Right renal cortex interstitium (tissue), 3 donors: Measurements from ENCODE around the gene GASK1A. TPM values are rescaled to one million over a fixed set of nuclear protein-coding genes. Genes with fewer than 3 reads are reported as not detected.
"Not testable (repeated sequence)": the region's sequence is repeated elsewhere in the genome, so short reads cannot be mapped to it uniquely, and the experiment has no call there.

Source experiments
- DNase-seq, 3 donors: peaks; one replicate each; pipeline ENCODE4 v3.0.0-alpha.2; 2013; ENCODE audit warnings: low read depth in 3 of 3, low spot score in 2 of 3
- polyA plus RNA-seq, 3 donors: library from polyadenylated mRNA; unstranded; fragments of 120-200 nt; gene quantifications; one replicate each; pipeline ENCODE4 v1.2.1, GENCODE V29; 2013; ENCODE audit not compliant: insufficient read length in 3 of 3

The GASK1A gene
- polyA plus RNA-seq, 3 donors = 3.1 to 4.0 (median 3.6) TPM

DNA sequence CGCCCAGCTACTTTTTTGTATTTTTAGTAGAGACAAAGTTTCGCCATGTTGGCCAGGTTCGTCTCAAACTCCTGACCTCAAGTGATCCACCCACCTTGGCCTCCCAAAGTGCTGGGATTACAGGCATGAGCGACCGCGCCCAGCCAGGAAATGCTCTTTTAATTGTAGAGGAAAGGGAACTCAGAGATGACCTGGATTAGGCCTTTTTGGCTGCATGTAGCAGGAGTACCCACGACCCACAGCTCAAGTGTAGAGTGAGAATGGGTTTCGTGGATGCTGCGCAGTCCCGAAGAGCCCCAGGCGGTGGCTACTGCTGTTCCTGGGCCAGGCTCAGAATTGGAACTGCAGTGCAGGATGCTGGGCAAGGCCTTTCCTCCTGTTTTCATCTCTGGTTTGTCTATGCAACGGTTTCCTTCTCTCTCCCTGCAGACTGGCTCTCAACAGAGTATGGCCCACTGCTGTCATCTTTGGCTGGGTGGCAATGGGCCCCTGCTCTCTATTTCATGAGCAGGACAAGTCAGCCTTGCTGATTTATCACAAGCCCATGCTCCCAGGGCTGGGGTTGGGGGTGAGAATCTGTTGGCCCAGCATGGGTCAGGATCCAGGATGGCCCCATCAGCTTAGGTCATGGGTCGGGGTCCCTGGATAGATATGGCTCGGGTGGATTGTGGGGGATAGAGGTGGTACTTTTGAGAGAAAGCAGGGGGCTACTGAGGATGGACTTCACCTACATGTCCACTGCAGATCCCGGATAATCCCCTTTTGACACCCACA, 51.2 kb downstream of the GASK1A start:
- DNase-seq = no peak

DNA sequence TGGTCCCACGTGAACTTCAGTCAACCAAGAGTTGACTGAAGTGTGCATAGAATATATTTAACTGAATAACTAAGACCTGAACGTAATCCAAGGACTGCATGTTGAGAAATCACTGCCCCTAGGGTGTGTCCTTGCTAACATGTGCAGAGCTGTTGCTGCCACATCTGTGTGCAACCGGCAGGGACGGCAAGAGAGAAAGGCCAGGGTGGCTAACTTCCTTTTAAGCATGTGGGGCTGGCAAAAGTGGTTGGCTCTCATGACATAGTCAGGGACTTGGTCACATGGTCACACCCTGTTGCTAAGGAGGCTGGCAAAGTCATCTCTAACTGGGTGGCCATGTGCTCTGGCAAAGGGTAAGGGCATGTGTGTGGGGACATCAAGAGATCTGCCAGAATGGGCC, 52.4 kb downstream of the GASK1A start:
- no peak for DNase-seq

DNA sequence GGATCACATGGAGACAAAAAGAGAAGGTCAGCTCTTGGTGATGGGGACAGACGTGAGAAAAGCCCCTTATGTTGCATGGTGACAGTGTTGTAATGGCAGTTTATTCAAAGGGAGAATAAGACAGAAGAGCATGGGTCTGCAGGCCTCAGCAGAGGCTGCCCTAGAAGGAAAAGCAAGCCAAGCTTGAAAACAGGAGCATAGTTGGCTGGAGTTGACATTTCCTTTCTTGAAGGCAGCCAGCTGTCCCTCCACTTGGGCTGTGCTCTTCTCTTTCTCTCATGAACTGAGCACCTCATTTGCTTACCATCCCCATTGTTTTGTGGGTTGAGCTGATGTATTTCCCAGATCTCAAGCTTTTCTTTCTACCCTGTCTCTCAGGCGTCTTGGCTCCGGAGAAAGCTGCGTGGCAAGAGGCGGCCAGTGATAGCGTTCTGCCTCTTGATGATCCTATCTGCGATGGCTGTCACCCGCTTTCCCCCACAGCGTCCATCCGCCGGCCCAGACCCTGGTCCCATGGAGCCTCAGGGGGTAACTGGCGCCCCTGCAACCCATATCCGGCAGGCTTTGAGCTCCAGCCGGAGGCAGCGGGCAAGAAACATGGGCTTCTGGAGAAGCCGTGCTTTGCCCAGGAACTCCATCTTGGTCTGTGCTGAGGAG, 52.9 kb downstream of the GASK1A start:
- no peak for DNase-seq

DNA sequence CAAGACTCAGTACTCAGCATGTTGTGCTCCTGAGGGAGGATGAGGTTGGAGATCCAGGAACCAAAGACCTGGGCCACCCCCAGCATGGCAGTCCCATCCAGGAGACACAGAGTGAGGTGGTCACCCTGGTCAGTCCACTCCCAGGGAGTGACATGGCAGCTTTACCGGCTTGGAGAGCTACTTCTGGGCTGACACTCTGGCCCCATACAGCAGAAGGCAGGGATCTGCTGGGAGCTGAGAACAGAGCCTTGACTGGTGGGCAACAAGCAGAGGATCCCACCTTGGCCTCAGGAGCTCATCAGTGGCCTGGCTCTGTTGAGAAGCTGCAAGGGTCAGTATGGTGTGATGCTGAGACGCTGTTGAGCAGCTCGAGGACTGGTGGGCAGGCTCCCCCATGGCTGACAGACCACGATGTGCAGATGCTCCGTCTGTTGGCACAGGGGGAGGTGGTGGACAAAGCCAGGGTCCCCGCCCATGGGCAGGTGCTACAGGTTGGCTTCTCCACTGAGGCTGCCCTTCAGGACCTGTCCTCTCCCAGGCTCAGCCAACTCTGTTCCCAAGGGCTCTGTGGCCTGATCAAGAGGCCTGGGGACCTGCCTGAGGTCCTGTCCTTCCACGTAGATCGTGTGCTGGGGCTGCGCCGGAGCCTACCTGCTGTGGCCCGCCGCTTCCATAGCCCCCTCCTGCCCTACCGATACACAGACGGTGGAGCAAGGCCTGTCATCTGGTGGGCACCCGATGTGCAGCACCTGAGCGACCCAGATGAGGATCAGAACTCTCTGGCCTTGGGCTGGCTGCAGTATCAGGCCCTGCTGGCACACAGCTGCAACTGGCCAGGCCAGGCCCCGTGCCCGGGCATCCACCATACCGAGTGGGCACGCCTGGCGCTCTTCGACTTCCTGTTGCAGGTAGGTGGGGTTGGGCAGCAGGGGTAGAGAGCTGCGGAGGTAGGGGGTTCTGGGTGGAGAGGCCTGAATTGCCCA, 53.8 kb downstream of the GASK1A start:
- DNase-seq = no peak

DNA sequence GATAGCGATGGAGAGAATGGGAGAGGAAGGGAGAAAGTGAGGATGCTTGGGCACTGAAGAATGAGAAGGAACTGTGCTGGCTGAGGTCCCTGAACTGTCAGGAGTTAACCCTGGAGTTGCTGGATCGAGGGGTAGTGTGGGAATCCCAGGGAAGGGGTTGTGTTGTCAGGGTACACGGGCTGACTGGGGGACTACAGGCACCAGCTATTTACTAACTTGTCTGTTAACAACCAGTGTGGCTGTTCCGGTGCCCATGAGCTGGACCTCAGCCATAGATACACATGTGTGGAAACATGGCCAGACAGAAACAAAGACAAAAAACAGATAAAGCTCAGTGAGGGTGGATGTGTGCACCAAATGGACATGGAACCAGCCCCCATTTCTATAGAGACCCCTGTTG, 55.1 kb downstream of the GASK1A start:
- no peak for DNase-seq

DNA sequence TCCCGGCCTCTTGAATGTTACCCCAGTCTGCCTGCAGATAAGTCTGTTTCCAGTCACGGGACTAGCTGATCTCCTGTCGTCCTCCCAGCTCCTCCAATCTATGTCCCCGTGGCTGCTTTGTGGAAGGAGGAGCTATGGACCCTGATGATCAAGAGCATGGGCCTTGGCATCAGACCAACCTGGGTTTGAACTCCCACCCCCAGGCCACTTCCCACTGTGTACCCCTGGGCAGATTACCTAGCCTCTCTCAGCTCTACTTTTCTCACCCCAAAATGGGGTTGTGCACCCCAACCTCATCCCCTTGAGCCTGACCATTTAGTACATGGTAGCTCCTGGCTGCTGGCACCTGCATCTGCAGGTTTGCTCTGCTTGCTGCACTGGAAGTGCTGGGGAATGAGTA, 55.8 kb downstream of the GASK1A start:
- no peak for DNase-seq

DNA sequence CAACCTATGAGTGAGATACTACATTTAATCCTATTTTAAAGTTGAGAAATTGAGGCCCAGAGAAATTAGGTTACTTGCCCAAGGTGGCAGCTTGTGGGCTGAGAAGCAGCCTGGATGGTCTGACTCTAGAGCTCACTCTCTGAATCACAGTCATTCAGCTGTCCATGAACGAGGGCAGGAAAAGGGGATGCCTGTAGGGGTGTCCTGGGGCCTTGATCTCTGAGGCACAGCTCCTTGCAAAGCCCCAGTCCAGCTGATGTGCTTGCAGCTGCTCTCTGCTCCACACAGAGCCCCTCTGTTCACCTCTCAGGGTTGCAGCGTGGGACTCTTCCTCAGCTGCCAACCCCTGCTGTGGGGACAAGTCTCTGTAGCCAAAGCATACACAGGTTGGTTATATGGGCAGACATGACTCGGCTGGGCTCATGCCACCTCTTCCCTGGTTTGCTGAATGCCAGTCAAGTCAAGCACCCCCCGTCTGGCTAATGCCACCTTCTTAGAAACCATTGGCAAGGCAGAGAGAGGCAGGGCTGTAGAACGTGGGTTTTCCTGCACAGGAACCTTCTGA, 56.8 kb downstream of the GASK1A start:
- no peak for DNase-seq

DNA sequence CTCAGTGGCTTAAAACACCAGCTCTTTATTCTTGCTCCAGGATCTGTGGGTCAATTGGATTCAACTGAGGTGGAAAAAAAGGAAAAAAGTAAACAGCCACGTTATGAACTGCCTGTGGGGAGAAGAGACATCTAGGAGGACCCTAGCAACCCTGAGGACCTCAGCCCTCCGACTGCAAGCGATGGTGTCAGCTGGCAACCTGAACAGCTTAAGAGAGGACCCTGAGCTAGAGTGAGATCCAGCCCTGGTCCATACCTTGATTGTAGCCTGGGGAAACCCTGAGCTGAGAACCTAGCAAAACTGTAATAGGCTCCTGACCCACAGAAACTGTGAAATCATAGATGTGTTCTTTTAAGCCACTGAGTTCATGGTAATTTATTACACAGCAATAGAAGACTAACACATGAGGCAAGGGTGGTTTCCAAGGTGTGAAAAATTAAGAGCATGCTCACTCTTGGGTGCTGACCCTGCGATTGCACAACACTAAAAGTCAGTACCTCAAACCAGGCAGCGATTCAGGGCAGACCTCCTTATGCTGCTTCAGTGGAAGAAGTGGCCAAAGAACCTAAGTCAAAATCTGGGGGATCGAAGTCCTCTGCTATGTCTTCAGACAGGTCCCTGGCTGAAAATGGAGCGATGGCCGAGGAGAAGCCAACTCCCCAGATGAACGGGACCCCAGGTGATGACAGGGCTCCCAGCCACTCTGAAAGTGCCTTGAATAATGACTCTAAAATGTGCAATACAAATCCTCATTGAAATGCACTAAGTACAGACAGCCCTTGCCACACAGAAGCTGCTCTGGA, 57.7 kb downstream of the GASK1A start:
- no peak for DNase-seq

DNA sequence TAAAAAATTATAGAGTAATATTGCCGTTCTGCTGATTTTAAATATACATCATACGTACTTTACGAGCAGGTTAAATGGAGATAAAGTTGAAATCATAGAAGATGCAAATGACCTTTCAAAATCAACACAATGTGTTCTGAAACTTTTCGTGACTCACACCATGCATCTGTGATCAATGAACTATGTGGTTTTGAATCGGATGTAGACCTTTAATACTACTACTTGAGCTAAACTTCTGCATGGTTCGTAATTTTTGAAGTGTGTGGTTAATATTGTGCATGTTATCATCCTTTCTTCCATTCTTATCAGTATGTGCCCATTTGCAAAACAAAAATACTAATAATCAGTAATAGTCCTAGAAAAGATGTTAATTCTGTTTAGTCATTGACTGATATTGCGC, 58.9 kb downstream of the GASK1A start:
- DNase-seq = no peak

DNA sequence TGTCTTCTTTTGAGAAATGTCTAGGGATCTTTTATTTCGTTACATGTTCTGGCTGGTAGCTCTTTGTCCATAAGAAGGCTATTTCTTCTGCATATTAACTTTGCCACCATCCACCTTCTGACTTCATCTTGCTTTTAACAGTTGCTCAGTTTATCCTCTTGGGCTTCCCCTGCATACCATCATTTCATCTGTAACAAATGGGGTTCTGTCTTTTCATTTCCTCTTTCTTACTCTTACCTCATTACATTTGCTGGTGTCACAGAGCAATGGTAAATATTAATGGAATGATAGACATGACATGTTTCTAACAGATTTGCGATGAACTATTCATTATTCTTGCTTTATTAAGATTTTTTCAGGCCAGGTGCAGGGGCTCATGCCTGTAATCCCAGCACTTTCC, 62.4 kb downstream of the GASK1A start:
- DNase-seq = no peak

DNA sequence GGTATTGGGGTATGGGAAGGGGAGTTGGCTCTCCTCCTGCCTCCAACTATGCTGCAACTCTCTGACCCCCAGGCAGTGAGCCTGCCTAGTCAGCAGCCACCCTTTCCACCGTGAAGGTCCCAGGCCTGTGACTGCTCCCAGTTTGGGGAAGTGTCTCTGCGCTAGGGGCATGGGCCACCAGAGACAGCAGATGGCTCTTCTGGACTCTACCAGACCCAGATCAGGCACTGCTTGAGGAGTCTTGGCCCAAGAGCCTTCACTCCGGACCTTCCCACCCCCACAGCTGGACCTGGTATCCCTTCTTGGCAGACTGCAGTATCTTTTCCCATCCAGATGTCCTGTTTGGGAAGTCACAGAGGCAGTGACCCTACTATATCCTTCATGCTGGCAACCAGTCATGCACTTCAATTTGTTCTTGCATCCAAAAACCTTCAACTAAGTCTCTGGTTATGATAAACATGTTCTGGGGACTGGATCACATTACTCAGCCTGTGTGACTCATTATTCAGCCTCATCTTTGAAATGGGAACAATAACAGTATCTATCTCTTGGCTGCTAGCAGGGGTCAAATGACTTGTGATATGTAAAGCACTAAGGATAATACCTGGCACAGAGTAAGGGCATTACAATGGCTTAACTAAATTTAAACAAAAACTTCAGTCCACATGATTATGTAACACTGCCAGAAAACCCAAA, 64.1 kb downstream of the GASK1A start:
- no peak for DNase-seq

DNA sequence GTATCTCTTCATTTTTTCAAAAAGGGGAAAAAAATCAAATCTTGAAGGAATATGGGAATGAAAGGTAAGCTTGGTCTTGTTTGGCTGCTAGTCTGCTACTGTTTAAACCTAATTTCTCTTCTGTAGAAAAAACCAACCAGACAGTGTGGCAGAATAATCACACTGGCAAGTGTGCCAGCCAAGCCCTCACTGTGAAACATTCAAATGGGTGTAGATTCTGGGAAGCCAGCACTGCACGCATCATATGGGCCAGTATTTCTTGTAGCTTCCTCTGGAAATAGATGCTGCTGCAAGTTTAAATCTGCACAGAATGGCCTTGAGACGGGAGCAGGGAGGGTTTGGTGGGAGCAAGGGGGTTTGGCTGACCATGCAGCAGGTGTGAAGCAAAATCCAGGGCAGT, 64.7 kb downstream of the GASK1A start:
- no peak for DNase-seq

DNA sequence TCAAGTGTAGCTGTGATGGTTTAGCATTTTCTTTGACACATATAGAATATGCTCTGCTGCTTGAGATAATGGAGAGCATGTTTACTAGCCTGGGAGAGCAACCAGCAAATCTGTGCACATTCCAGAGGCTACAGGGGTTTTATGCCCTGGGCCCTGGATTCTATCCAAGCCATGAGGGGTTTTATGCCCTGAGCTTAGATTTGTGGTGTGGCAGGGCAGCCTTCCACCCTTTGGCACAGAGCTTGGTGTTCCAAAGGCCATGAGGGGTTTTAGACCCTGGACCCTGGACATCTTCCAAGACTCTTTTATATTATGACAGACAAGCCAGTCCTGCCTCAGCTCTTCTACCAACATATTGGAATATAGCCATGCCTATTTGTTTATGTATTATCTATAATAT, 66.0 kb downstream of the GASK1A start:
- DNase-seq = not testable (repeated sequence)

DNA sequence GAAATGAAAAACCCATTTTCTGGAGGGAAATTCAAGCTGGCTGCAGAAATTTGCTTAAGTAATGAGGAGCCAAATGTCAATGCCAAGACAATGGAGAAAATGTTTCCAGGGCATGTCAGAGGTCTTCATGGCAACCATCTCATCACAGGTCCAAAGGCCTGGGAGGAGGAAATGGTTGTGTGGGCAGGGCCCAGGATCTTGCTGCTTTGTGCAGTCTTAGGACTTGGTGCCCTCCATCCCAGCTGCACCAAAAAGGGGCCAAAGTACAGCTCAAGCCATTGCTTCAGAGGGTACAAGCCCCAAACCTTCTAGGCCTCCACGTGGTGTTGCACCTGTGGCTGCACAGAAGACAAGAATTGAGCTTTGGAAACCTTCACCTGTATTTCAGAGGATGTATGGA, 67.5 kb downstream of the GASK1A start:
- DNase-seq = no peak

DNA sequence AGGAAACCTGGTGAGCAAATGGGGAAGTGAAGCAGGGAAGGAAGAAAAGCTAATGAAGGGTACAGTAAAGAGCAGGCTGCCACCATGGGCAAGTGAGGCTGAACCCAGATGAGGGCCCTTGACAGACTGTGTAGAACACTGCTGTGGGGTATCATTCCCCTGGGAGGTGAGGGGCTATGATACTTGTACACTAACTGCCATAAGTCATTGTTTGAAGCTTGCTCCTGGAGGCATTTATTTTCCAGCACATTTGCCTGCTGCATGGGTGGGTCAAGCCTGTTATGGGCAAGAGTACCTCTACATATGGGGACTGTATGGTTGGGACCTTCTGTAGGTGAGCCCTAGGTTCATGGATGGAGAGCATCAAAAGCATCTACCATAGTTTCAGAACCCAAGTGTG, 69.4 kb downstream of the GASK1A start:
- no peak for DNase-seq

DNA sequence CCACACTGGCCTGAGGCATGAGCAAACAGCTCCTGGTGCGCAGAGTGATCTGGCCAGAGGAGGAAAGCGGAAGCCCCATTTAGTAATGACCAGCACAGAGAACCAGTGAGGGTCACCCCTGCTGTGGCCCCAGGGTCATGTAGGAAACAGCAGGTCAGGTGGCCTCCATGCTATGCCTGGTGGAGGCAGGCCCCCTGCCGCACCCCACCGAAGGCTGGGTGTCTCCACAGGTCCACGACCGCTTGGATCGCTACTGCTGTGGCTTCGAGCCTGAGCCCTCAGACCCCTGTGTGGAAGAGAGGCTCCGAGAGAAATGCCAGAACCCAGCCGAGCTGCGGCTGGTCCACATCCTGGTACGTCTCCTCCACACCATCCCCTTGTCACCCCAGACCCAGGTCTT, 74.2 kb downstream of the GASK1A start:
- DNase-seq = no peak

DNA sequence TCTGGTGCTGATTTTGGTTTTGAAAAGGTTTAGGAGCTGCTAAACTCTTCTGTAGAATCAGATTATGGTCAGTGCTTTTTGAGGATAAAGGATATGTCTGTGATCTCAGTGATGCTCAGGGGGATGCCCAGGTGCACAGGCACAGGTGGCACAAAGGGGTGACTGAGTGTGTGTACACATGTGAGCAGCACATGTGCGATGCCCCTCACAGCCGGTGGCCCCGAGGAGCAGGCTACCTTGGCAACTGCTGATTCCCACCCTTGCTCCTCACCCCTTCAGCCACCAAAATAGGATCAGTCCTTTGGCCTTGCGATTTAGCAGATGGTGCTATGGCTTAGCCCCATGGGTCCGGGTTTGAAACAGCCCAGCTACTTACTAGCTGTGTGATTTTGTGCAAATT, 75.6 kb downstream of the GASK1A start:
- no peak for DNase-seq

DNA sequence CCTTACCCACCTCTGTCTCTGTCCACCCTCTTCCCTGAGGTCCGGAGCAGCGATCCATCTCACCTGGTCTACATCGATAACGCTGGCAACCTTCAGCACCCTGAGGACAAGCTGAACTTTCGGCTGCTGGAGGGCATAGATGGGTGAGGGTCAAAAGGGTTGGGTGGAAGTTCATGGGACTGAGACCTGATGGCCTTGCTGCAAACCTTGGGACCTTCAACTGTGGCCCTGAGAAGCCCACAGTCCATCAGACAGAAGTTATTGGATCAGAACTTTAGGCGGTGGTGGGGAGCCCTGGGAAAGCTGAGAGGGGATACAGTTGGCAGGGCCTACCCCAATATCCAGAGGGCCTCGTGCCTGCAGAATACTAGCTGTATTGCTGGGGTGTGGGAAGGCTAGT, 76.3 kb downstream of the GASK1A start:
- DNase-seq = no peak
